22Rv1 (cell line): Measurements from ENCODE around the gene PKN1.

Experiments
- CTCF ChIP-seq: fragments of 450-650 bp; IDR thresholded peaks from 2 replicates; pipeline ENCODE4 v1.5.1; 2017; ENCODE audit warnings: mild to moderate bottlenecking
- ZFX ChIP-seq: fragments of 450-650 bp; IDR thresholded peaks from 2 replicates; pipeline ENCODE4 v1.6.1; 2017; ENCODE audit warnings: antibody characterized with exemption, borderline replicate concordance

GRCh38 chr19:14433554-14434501, 722 bp downstream of the PKN1 start:
- TF ChIP-seq CTCF (no peak; the same call in 1 of the 2 replicates), ZFX (no peak)
